ENCODE results near the gene DRC7.

Gene DRC7

GRCh38 chr16:57750796-57751538 lies 56.4 kb downstream of the DRC7 start:
- no peak for DNase-seq (ENCODE audit: low spot score)

- DNase-seq (ENCODE audit: low spot score) = no peak
Measured at GRCh38 chr16:57751539-57752202, 57.1 kb downstream of the DRC7 start.

- no peak for DNase-seq (ENCODE audit: low spot score)
Measured at GRCh38 chr16:57752203-57752580, 57.6 kb downstream of the DRC7 start.

GRCh38 chr16:57752581-57753447 lies 58.2 kb downstream of the DRC7 start:
- DNase-seq (ENCODE audit: low spot score) = no peak

- no peak for DNase-seq (ENCODE audit: low spot score)
Measured at GRCh38 chr16:57753448-57754353, 59.1 kb downstream of the DRC7 start.

- no peak for DNase-seq (ENCODE audit: low spot score)
Measured at GRCh38 chr16:57754354-57755060, 59.9 kb downstream of the DRC7 start.

- no peak for DNase-seq (ENCODE audit: low spot score)
Measured at GRCh38 chr16:57755061-57755684, 60.6 kb downstream of the DRC7 start.

GRCh38 chr16:57755726-57756423 lies 61.3 kb downstream of the DRC7 start:
- no peak for DNase-seq (ENCODE audit: low spot score)

- no peak for DNase-seq (ENCODE audit: low spot score)
Measured at GRCh38 chr16:57756424-57757325, 62.1 kb downstream of the DRC7 start.

- DNase-seq (ENCODE audit: low spot score) = peak; percentile 96
Measured at GRCh38 chr16:57757326-57757786, 62.8 kb downstream of the DRC7 start.

GRCh38 chr16:57757883-57758282 lies 63.3 kb downstream of the DRC7 start:
- no peak for DNase-seq (ENCODE audit: low spot score)

GRCh38 chr16:57758331-57759117 lies 63.9 kb downstream of the DRC7 start:
- DNase-seq (ENCODE audit: low spot score) = no peak

GRCh38 chr16:57759131-57759530 lies 64.5 kb downstream of the DRC7 start:
- DNase-seq (ENCODE audit: low spot score) = no peak

GRCh38 chr16:57759541-57760356 lies 65.1 kb downstream of the DRC7 start:
- no peak for DNase-seq (ENCODE audit: low spot score)

GRCh38 chr16:57760357-57761160 lies 66.0 kb downstream of the DRC7 start:
- DNase-seq (ENCODE audit: low spot score) = no peak

GRCh38 chr16:57761301-57761700 lies 66.7 kb downstream of the DRC7 start:
- DNase-seq (ENCODE audit: low spot score) = no peak
